Neural cell (in vitro differentiated cells): Measurements from ENCODE around the gene BLOC1S1. TPM values are rescaled to one million over a fixed set of nuclear protein-coding genes. Genes with fewer than 3 reads are reported as not detected.

ENCODE experiments used
- H2AFZ ChIP-seq: fragments of 200-600, 300-800 bp; sonication (generic), shearing (Covaris generic); 2 replicates; pipeline ENCODE4 v1.6.0; 2014; ENCODE audit warnings: low read depth, mild to moderate bottlenecking, antibody characterized with exemption, low read length, moderate library complexity
- H3F3A ChIP-seq: fragments of 200-600 bp; shearing (Covaris generic); 2 replicates; pipeline ENCODE4 v1.6.1; 2016; ENCODE audit warnings: mild to moderate bottlenecking, moderate library complexity, mixed read lengths, antibody characterized with exemption, low read length; ENCODE audit not compliant: insufficient read depth, poor library complexity, severe bottlenecking
- H3K27ac ChIP-seq: fragments of 200-600, 300-800 bp; sonication (generic), shearing (Covaris generic); 2 replicates; pipeline ENCODE4 v1.5.1; 2014; ENCODE audit warnings: mild to moderate bottlenecking, low read length, moderate library complexity
- H3K27me3 ChIP-seq: fragments of 300-800, 200-600 bp; sonication (generic), shearing (Covaris generic); 2 replicates; pipeline ENCODE4 v1.6.0; 2014; ENCODE audit warnings: mild to moderate bottlenecking, low read depth, low read length, moderate library complexity; ENCODE audit not compliant: insufficient read depth
- H3K36me3 ChIP-seq: fragments of 300-800, 200-600 bp; sonication (generic), shearing (Covaris generic); 2 replicates; pipeline ENCODE4 v1.5.1; 2014; ENCODE audit warnings: mild to moderate bottlenecking, antibody characterized with exemption, low read length, moderate library complexity; ENCODE audit not compliant: insufficient read depth
- H3K4me2 ChIP-seq: fragments of 300-800, 200-600 bp; sonication (generic), shearing (Covaris generic); 2 replicates; pipeline ENCODE4 v1.6.0; 2014; ENCODE audit warnings: mild to moderate bottlenecking, low read length
- H3K4me3 ChIP-seq: fragments of 300-800, 200-600 bp; sonication (generic), shearing (Covaris generic); 2 replicates; pipeline ENCODE4 v1.5.1; 2014; ENCODE audit warnings: mild to moderate bottlenecking, low read length, moderate library complexity
- H3K79me2 ChIP-seq: fragments of 200-600 bp; shearing (Covaris generic); replicated peaks from 2 replicates; pipeline ENCODE4 v1.6.0; 2014; ENCODE audit warnings: mild to moderate bottlenecking, low read length, moderate library complexity; ENCODE audit not compliant: insufficient read depth
- H3K9ac ChIP-seq: fragments of 300-800, 200-600 bp; sonication (generic), shearing (Covaris generic); 2 replicates; pipeline ENCODE4 v1.6.1; 2016; ENCODE audit warnings: mild to moderate bottlenecking, low read length, mixed read lengths
- H3K9me2 ChIP-seq: fragments of 200-600 bp; shearing (Covaris generic); 2 replicates; pipeline ENCODE4 v1.6.1; 2016; ENCODE audit warnings: mild to moderate bottlenecking, low read length, mixed read lengths; ENCODE audit not compliant: insufficient read depth
- H3K9me3 ChIP-seq: fragments of 200-600, 300-800 bp; sonication (generic), shearing (Covaris generic); 2 replicates; pipeline ENCODE4 v1.6.1; 2016; ENCODE audit warnings: mild to moderate bottlenecking, mixed run types, low read length, moderate library complexity, mixed read lengths
- H4K20me1 ChIP-seq: fragments of 200-600 bp; shearing (Covaris generic); 2 replicates; pipeline ENCODE4 v1.6.1; 2016; ENCODE audit warnings: mild to moderate bottlenecking, mixed run types; ENCODE audit not compliant: insufficient read depth
- CTCF ChIP-seq: fragments of 450-650 bp; IDR thresholded peaks from 2 replicates; pipeline ENCODE4 v1.5.1; 2014; ENCODE audit warnings: antibody characterized with exemption, mild to moderate bottlenecking, moderate library complexity; ENCODE audit not compliant: poor library complexity, severe bottlenecking
- EP300 ChIP-seq: fragments of 450-650 bp; conservative IDR thresholded peaks from 2 replicates; pipeline ENCODE4 v1.6.1; 2014; ENCODE audit warnings: antibody characterized with exemption, mild to moderate bottlenecking, moderate library complexity; ENCODE audit not compliant: poor library complexity, severe bottlenecking
- EZH2 ChIP-seq: fragments of 200-600, 300-800 bp; shearing (Covaris generic), sonication (generic); IDR thresholded peaks from 2 replicates; pipeline ENCODE4 v1.6.1; 2014; ENCODE audit warnings: antibody characterized with exemption, low read length, borderline replicate concordance, mild to moderate bottlenecking; ENCODE audit not compliant: insufficient read depth, poor library complexity, severe bottlenecking
- MXI1 ChIP-seq: fragments of 450-650 bp; conservative IDR thresholded peaks from 2 replicates; pipeline ENCODE4 v1.6.1; 2014; ENCODE audit warnings: antibody characterized with exemption, mild to moderate bottlenecking; ENCODE audit not compliant: poor library complexity, severe bottlenecking
- POLR2AphosphoS5 ChIP-seq: IDR thresholded peaks from 2 replicates; pipeline ENCODE4 v1.6.1; 2012
- RAD21 ChIP-seq: fragments of 450-650 bp; conservative IDR thresholded peaks from 2 replicates; pipeline ENCODE4 v1.6.1; 2014; ENCODE audit warnings: antibody characterized with exemption, mild to moderate bottlenecking, moderate library complexity
- REST ChIP-seq: IDR thresholded peaks from 2 replicates; pipeline ENCODE4 v1.6.1; 2012; ENCODE audit warnings: borderline replicate concordance
- SMC3 ChIP-seq: fragments of 450-650 bp; conservative IDR thresholded peaks from 2 replicates; pipeline ENCODE4 v1.6.1; 2014; ENCODE audit warnings: antibody characterized with exemption, mild to moderate bottlenecking, moderate library complexity; ENCODE audit not compliant: poor library complexity
- TAF1 ChIP-seq: IDR thresholded peaks from 2 replicates; pipeline ENCODE4 v1.6.1; 2012; ENCODE audit warnings: low read depth
- polyA minus RNA-seq: library from RNA; depleted of rRNA, polyadenylated mRNA; stranded (reverse); fragments of >200 nt; gene quantifications from 2 replicates; pipeline ENCODE4 v1.2.3, GENCODE V29; 2014
- polyA plus RNA-seq: library from polyadenylated mRNA; depleted of rRNA; stranded (reverse); fragments of >200 nt; gene quantifications from 2 replicates; pipeline ENCODE4 v1.2.3, GENCODE V29; 2014

BLOC1S1 gene
- polyA plus RNA-seq (217 and 261 TPM in 2 replicates), polyA minus RNA-seq (24.8 and 35.9 TPM in 2 replicates)

- Histone ChIP-seq H3K9me2 (no peaks in the 10 kb centered on the region), H3K36me3 (no peaks in the 10 kb centered on the region), H3K4me2 (peak within 1 kb of the TSS; percentile 74), H3K79me2 (peaks cover 7% of the 10 kb centered on the region), H3K9ac (peak within 1 kb of the TSS; percentile 83), H3K27me3 (no peaks in the 10 kb centered on the region), H3K9me3 (no peaks in the 10 kb centered on the region), H3F3A (no peaks in the 10 kb centered on the region), H2AFZ (peak within 1 kb of the TSS; percentile 96), H3K27ac (peak within 1 kb of the TSS; percentile 70), H4K20me1 (no peaks in the 10 kb centered on the region), H3K4me3 (peak within 1 kb of the TSS; percentile 80)
- TF ChIP-seq POLR2AphosphoS5 (peak; percentile 89), REST (peak; percentile 78), EP300 (peak; percentile 77), CTCF (peak; percentile 21), MXI1 (peak; percentile 89), RAD21 (no peak), TAF1 (no peak), SMC3 (no peak), EZH2 (no peak)
Observed at GRCh38 chr12:55715833-55716581, at the start of gene BLOC1S1. TSS of gene BLOC1S1 (plus strand) at chr12:55716046. CDS start at chr12:55716052, 6 bp downstream.

GRCh38 chr12:55666508-55666907 lies 49.3 kb upstream of the BLOC1S1 start:
- no peaks in the 10 kb centered on the region for H3F3A ChIP-seq
- no peak overlapping the region for H3K27ac ChIP-seq
- H3K36me3 ChIP-seq: no peaks in the 10 kb centered on the region
- no peaks in the 10 kb centered on the region for H3K9me3 ChIP-seq
- H3K9me2 ChIP-seq: no peaks in the 10 kb centered on the region
- no peak overlapping the region for H3K4me3 ChIP-seq
- TF ChIP-seq CTCF (no peak), TAF1 (no peak), EZH2 (no peak), EP300 (no peak)
- no peak overlapping the region for H3K9ac ChIP-seq
- H3K4me2 ChIP-seq: no peak overlapping the region
- H3K79me2 ChIP-seq: no peaks in the 10 kb centered on the region
- no peaks in the 10 kb centered on the region for H3K27me3 ChIP-seq
- no peak overlapping the region for H2AFZ ChIP-seq
- H4K20me1 ChIP-seq: no peaks in the 10 kb centered on the region
